ENCODE measurements around the gene CD96.

CD96 gene

DNA sequence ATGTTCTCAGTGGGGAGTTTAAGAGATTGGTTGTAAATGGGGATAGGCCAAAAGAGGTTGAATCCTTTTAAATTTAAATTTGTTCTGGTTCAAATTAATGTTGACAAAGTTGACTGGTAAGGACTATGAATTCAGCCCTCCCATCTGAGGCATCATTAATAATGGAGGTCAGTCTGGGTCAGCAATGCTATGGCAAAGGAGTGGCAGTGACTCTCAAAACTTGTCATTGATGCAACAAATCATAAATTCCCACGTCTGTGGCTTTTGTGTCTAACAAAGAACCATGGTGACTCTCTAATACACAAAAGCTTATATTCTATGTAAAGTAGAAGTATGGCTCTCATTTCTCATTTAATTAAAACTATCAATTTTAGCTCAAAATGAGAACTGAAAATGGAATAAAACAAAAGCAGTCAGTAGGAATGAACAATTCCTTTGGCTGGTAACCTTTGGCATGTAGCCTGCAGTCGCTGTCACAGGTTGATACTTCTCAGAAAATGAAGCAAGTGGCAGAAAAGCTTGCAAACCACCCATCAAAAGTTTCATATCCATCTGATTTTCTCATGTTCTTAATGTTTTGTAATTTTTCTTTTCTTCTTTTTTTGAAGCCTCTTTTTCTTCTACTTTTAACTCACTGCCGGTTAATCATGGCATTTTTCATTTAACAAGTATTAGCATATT, 65.4 kb downstream of the CD96 start:
- H3K4me3 ChIP-seq (ENCODE audit: low read depth, low read length) = no peak overlapping the region
- DNase-seq (ENCODE audit: low read depth) = no peak
- TF ChIP-seq, protein P1, sequence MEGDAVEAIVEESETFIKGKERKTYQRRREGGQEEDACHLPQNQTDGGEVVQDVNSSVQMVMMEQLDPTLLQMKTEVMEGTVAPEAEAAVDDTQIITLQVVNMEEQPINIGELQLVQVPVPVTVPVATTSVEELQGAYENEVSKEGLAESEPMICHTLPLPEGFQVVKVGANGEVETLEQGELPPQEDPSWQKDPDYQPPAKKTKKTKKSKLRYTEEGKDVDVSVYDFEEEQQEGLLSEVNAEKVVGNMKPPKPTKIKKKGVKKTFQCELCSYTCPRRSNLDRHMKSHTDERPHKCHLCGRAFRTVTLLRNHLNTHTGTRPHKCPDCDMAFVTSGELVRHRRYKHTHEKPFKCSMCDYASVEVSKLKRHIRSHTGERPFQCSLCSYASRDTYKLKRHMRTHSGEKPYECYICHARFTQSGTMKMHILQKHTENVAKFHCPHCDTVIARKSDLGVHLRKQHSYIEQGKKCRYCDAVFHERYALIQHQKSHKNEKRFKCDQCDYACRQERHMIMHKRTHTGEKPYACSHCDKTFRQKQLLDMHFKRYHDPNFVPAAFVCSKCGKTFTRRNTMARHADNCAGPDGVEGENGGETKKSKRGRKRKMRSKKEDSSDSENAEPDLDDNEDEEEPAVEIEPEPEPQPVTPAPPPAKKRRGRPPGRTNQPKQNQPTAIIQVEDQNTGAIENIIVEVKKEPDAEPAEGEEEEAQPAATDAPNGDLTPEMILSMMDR (IDR thresholded peaks at IDR 0.05; ENCODE audit: low read depth, low read length, missing control alignments) = no peak

DNA sequence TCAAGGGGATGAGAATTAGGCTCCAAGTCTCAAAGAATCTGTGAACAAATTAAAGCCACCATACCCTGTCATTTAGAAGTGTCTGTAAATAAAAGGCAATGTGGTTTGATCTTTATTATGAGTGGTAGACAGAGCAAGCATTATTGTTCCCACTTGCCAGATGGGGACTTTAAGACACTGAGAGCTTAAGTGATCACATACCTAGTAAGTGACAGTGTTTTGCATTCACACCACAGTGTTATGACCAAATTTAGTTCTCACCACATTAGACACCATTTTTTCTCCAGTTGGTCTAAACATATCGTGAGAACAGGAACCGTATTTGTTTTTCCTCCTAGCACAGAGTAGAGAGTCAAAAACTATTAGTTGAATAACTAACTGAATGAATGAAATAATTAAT, 66.4 kb downstream of the CD96 start:
- no peak overlapping the region for H3K4me3 ChIP-seq (ENCODE audit: low read depth, low read length)
- DNase-seq (ENCODE audit: low read depth) = no peak
- TF ChIP-seq, protein P1 (IDR thresholded peaks at IDR 0.05; ENCODE audit: low read depth, low read length, missing control alignments) = no peak

DNA sequence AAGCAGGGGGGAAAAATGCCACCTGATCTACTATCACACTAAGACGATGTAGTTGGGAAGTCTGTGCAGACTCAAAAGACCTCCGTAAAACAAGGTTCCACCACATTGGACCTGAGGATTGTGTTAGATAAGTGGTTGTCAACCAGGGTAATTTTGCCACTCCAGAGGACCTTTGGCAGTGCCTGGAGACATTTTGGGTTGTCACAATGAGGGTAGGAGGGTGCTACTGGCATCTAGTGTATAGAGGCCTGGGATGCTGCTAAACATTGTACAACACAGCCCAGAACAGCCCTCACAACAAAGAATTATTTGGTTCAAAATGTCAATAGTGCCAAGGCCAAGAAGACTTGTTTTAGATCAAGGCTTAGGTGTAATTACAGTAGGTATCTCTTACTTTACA, 67.7 kb downstream of the CD96 start:
- H3K4me3 ChIP-seq (ENCODE audit: low read depth, low read length) = no peak overlapping the region
- DNase-seq (ENCODE audit: low read depth) = no peak
- TF ChIP-seq, protein P1 (IDR thresholded peaks at IDR 0.05; ENCODE audit: low read depth, low read length, missing control alignments) = no peak

DNA sequence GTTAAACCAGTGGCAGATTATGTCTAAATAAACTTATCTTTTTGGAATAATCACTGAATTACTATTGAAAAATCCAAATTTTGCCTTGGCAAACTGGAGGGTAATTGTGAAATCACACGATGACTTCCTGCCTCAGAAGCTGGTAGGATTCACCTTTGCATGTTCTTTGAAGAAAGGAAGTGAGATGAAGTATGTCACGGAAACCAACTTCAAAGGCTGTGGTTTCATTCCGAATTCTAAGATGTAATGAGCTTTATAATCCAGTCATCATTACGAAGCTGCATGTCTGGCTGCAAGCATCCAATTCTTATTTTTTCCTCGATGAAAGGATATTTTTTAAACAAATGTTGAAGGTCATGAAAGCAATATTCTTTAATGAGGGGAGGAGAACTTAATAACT, 68.2 kb downstream of the CD96 start:
- TF ChIP-seq, protein P1 (IDR thresholded peaks at IDR 0.05; ENCODE audit: low read depth, low read length, missing control alignments) = no peak
- peak; percentile 58 for DNase-seq (ENCODE audit: low read depth)
- no peak overlapping the region for H3K4me3 ChIP-seq (ENCODE audit: low read depth, low read length)

DNA sequence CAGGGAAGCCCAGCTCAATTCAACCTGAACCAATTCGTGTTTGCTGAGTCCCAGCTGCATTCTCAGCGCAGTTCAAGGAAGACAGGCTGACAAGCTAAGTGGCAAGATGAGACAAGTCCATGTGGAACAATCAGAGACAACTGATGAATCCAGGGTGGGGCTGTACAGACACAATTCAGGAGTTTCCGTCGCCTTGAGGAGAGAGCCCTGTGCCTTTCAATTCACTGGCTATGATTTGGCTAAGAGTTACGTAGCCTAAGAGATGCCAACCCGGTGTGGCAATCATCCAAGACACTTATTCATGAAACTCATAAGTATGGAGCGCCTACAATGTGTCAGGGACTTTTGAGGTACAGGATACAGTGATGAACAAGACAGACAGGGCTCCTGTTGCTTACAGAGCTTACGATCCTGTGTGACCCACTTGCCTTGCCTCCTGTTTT, 68.6 kb downstream of the CD96 start:
- H3K4me3 ChIP-seq (ENCODE audit: low read depth, low read length) = no peak overlapping the region
- TF ChIP-seq, protein P1 (IDR thresholded peaks at IDR 0.05; ENCODE audit: low read depth, low read length, missing control alignments) = no peak
- no peak for DNase-seq (ENCODE audit: low read depth)

DNA sequence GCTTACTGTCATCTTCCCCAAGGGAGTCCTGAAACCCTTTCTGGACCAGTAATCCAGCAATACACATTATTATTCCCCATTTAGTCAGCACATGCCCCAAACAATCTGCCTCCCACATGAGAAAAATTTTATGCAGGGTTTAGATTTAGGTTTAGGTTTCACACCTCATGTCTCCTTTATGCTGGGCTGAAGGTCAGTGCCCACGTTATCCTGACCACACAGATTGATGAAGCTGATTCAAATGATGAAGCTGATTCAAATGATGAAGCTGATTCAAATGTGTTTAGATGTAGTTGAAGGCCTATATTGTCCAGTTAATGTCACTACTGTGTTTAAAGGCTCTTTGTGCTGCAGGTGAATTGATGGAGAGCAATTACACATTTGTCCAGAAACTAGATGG, 71.3 kb downstream of the CD96 start:
- TF ChIP-seq, protein P1 (IDR thresholded peaks at IDR 0.05; ENCODE audit: low read depth, low read length, missing control alignments) = no peak
- H3K4me3 ChIP-seq (ENCODE audit: low read depth, low read length) = no peak overlapping the region
- no peak for DNase-seq (ENCODE audit: low read depth)

DNA sequence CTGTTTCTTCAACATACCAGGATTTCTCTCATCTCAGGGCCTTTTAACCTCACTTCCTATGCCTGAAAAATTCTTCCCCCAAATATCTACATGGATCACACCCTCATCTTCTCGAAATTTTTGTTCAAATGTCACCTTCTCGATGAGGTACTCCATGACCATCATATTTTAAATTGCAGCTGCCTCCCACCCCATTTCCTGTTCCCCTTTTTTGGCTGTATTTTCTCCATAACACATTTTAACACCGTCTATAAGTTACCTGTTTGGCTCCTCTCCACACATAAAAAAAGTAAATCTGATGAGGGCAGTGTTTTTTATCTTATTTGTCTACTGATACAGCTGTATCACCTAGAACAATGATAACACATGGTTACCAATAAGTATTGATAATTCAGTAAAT, 73.9 kb downstream of the CD96 start:
- no peak overlapping the region for H3K4me3 ChIP-seq (ENCODE audit: low read depth, low read length)
- TF ChIP-seq, protein P1 (IDR thresholded peaks at IDR 0.05; ENCODE audit: low read depth, low read length, missing control alignments) = no peak
- no peak for DNase-seq (ENCODE audit: low read depth)
